HG03432 (cell line): ENCODE results near the gene TMPRSS15.
"Not testable (repeated sequence)": the region's sequence is repeated elsewhere in the genome, so short reads cannot be mapped to it uniquely, and the experiment has no call there.

Experiments
- ATAC-seq: cut with Tn5 transposase; IDR thresholded peaks from one replicate; pipeline ENCODE4 v1.9.1; 2021; ENCODE audit warnings: mild to moderate bottlenecking, moderate library complexity; ENCODE audit not compliant: unreplicated experiment

Gene TMPRSS15

DNA sequence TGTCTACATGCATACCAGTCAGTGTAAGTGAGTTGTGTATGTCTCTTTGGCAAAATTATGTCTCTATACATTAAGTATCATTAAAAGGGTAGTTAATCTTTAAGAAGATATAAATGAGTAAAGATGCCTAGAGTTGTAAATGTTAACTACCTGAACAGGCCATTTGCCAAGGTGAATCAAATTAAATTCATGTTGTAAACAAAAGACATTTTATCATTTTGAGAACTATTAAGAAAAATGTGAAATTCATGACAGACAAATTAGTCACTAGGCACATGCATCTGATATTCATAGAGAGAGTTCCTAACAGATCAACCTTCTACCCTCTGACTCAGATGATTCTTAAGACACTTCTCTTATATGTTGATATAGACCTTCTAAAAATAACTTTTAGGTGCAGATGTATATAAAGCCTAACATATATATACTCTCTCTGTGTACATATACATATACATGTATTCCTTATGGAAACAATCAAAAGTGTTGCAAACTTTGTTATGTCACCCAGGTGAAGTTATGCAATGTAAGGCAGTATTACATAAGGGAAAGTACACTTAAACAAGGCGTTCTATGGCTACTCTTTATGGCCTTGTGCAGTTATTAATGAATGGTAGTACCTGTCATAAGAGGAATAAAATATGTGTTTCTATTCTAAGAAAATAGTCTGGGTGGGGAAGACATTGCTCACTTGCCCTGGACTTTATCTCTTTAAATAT lies at the start of gene TMPRSS15:
TSS of gene TMPRSS15 (minus strand) at position 51 of the 716 bp plus-strand sequence. CDS start 163 bp downstream, outside the sequence.
- ATAC-seq, result no peak

DNA sequence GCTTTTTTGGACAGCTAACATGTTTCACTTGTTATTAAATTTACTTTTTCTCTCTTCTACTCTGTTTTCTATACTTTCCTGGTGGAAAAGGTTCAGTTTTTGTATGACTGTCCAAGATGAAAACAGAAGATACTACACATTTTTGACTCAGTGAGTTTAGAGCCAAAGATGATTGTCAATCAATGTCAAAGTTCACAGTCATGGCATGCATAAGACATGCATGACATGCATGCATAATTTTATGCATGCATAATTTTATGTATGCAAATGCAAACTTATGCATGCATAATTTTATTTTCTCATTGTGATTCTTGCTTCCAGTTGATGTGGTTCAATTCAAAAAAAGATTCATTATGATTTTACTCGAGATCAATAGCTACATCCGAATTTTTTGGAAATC lies 48.1 kb upstream of the TMPRSS15 start:
- ATAC-seq, result no peak

DNA sequence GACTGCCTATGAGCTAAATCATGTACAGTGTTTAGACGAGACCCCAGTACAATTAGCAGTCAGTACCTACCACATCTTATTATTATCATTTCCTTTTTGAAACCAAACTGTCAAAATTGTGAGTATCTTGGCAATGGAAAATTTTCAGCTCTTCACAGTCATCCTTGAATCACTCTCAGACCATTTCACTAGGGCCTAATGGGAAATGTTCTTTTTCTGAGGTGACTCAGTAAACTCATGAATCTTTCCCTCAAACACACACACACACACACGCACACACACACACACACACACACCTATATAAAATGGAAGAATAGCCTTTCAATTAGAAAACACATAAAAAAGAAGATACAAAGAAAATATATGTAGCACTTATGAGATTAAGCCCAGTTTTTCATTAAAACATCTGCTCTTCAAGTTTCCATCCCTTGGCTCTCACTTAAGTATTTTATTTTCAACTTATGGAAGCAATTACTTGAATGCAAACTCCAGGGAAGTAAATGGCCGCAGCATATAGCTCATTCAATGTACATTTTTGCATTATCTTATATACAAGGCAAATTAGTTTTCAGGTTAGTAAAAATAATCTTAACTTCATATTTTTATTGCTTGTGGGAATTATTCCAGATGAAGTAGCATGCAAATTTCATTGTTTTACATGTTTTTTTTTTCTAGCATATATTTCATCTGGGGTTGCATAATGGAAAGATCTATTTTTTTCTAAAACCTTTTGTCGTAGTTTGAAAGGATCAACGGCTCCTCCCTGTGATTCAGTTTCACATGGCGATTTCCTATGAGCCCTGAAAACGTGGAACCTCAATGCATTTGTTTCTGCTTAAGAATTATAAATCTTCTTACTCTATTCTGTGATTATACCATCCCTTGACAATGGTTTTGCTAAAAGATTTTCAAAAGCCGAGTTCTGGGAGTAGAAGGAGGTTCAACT lies 46.3 kb upstream of the TMPRSS15 start:
- ATAC-seq, result no peak

DNA sequence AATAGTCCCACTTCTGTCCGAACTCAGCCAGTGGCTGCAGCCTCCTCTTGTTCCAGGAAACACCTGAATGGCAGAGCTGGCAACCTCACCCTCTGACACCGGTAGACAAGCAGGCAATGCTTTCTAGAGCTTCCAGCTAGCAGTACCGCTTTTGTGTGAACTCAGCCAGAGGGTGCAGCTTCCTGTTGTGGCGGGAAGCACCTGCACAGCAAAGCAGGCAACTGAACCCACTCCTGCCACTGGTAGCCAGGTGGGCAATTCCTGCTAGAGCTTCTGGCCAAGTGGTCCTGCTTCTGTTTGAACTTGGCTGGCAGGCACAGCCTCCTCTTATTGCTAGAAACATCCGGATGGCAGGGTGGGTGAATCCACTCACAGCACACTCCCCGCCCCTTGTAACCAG lies 40.1 kb upstream of the TMPRSS15 start:
- ATAC-seq, result no peak

DNA sequence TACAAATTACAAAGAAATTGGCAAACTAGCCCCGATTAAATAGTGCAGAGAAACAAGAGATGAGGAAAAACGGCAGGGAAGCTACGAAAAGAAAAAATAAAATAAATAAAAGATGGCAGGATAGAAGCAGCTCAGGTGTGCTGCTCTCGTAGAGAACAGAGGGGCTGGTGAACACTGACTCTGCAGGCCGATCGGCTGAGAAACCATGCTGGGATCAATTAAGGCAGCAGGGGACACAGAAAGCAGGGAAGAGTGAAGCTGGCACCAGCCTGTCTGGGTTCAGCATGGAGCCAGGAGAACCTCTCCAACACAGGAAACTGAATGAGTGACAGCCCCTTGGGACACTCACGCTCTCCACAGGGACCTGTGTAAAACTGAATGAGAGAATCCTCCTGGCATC lies 39.5 kb upstream of the TMPRSS15 start:
- no peak for ATAC-seq

DNA sequence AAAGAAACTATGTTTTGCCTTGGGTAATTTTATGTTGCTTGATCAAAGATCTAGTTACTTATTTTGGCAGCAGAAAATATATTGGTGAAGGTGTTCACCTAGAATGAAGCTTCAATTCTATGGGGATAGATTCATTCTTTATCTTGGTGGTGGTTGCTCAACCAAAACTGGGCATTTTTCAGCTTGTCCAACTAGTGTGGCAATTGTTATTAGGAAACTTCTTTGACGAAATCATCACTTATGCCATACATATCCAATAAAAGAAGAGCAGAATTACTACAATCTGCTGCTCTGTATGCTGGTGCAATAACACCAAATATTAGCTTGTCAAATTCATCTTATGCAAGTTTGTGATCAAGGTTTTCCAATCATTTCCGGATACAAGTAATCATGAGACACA lies 26.8 kb upstream of the TMPRSS15 start:
- ATAC-seq, result no peak

DNA sequence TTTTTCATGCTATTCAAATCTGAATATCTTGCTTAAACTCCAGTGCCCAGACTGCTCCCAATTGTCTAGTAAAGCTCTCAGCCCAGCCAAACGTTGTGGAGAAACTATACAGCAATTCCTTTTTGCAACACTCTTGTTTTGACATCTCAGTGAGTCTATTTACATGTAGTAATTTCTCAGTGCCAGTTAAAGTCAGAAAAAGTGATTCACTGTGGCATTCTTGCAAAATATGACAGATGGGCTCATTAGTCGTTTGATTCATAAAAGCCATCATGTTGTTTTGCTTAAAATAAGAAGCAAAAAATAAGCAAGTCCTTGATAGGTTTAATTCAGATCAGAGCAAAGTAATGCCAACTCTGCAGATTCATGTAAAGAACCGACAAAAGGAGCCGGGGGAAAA lies 20.7 kb upstream of the TMPRSS15 start:
- no peak for ATAC-seq

DNA sequence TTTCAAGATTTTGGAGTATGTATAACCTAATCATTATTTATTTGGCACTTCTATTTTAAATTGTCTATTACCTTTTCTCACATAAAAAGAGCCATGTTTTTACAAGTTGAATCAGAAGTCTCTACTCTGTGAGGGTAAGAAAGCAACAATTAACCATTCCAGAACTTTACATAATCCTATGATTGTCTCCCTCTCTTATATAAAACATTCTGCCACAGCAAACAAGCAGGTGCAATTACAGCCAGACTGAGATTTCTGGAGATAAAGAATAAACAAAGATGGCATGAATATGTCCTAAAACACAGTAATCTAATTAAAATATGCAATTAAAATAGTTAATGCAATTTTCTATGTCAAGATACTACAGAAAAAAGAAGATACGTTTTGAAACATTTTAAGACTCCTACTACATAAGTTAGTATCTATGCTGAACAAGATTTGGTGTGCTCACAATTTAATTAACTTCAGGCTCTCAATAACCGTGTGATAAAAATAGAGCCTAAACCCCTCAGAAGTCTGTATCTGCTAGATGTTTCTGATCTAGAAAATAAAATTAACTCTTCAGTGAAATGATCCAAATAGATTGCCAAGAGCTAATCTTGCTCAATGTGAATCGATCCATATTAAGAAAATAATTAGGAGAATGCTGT lies 13.7 kb upstream of the TMPRSS15 start:
- no peak for ATAC-seq

DNA sequence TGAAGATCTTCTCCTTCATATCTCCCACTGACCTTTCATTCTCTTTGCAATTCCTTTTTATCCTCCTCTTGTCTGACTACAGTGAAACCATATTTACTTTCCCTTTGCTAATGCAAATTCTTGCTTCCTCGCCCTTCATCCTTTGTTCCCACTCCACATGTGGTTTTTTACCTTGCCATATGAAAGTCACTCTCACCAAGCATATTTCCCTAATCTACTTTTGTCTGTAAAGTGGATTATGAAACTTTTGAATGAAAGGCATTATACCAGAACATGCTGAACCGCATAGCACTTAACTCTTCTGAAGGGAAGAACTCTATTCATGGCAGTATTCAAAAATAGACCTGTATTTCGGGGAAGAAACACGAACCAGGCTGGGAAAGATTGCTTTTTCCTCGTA lies 8.0 kb upstream of the TMPRSS15 start:
- ATAC-seq, result no peak

DNA sequence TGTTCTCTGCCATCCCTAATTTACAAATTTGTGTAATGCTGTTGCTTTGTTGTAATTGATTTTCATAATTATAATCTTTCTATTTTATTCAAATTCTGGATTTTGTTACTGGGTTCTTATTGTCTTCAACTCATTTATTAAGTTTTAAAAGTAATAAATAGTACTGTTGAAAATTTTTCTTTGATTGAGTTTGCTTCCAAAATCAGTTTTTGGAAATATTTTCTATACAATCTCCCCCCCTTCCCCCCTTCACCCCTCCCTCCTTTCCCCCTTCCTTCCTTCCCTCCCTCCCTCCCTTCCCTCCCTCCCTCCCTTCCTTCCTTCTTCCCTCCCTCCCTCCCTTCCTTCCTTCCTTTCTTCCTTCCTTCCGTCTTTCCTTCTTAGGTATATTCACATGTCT lies 6.0 kb upstream of the TMPRSS15 start:
- no peak for ATAC-seq

DNA sequence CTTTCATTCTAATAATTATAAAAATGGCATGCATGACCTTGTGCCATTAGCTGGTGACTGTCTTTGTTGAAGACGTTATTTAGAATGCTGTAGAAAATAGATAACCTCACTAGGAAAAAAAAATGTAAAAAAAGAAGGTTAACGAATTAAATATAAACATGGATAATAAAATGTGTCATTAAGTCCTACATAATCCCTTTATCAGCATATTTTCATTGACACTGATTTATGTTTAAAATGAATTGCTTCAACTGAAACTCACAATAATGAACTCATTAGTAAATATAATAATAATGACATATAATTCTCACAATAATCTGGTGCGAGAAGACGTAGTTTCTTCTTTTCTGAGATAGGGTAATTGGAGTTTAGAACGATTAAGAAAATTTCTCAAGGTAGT lies 4.7 kb downstream of the TMPRSS15 start:
- ATAC-seq, result no peak

DNA sequence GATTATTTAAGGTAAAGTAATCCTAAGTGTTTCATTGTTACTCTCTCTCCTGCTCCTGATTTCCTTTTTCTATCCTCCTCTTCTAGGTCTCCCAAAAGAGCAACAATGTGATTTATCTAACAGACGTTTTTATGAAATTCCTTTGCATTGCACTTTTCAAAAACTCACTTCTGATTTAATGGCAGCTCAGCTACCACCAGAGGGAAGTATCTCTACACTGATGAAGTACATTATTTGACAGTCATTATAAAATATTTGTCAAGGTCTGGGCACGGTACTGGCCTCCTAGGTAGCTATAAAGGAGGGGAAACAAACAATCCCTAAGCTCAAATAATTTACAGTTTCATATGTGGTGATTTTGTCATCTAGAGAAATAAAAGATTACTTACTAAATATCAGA lies 15.6 kb downstream of the TMPRSS15 start:
- ATAC-seq, result no peak

DNA sequence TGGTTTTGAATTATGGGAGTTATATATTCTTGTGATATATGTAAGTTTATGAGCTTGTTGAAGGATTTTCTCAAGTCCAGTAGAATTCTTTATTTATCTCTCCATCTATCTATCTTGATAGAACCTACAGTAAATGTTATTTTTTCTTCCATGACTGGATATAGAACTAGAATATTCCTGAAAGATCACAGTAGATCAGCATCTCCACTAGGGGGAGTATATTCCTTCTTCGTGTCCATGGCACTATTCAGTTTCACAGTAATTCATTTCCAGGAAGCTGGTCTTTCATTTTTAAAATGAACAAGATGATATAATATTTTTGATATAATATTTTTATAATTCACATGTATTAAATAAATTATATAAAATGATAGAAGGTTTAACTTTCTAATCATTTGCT lies 18.8 kb downstream of the TMPRSS15 start:
- ATAC-seq, result no peak

DNA sequence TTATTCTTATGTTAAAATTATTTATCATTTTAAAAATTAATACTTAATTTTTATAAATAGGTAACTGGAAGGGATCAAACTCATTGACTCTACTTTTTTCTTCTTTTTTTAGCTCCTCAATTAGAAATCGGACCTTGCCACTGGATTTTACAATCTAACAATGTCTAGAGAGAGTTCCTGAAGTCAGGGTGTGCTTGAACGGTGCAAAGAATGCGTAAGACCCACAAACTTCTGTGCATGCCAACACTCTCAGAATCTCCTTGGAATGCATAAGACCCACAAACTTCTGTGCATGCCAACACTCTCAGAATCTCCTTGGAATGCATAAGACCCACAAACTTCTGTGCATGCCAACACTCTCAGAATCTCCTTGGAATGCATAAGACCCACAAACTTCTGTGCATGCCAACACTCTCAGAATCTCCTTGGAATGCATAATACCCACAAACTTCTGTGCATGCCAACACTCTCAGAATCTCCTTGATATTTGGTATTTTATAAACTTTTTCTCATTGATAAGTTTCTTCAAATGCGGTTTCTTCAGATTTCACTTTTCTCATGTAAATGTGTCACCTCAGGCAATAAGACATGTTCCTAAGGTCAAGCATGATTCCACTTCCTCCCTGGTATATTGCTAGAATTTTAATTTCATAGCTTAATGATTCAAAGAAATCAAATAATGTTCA lies 20.5 kb downstream of the TMPRSS15 start:
- not testable (repeated sequence) for ATAC-seq

DNA sequence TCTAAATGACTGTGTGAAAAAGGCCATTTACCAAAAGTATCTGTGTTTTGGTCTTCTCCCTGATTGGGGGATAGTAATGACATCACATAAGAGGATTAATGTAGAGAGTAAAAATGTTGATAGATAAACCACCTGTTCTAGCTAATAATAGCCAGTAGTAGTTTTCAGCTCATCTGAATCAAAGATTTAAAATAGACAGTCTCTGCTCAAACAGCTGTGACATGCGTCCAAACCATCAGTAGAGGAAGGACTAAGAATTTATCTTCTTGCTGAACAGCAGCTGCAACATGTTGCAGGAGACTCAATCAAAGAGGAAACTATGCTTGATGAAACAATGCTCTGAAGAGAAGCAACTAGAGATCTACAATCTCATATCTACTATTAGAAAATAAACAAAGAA lies 21.4 kb downstream of the TMPRSS15 start:
- no peak for ATAC-seq

DNA sequence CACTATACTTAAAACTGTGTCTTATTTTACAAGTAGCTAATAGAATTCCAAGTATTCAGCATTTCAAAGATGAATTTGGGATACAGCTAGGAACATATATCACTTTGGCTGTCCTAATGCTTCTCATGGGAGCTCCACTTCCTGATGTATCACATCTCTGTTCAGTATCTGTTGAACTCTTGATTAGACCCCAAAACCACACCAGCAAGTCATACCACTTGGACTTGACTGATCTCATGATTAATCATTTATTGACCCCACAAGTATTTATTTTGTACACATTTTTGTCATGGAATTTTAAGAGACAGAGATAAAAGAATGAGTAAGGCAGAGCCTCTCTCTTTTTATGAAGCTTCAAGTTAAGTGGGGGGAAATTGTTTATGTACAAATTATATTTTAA lies 30.0 kb downstream of the TMPRSS15 start:
- no peak for ATAC-seq

DNA sequence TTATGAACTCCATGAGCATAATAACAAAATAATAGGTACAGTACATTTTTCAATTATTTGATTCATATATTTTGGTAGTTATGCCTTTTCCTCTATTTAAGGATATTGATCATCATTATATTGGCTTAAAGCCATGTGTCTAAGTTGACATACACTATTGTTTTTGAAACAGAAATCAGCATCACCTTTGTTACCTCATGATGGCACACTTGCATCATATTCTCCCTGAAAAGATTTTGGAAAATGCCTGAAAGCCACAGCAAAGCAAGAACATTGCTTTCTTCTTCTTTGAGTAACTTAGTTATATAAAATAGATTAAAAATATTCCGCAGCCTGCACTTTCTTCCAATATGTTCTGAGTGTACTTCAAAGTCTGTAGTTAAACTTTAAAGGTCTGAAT lies 33.3 kb downstream of the TMPRSS15 start:
- no peak for ATAC-seq

DNA sequence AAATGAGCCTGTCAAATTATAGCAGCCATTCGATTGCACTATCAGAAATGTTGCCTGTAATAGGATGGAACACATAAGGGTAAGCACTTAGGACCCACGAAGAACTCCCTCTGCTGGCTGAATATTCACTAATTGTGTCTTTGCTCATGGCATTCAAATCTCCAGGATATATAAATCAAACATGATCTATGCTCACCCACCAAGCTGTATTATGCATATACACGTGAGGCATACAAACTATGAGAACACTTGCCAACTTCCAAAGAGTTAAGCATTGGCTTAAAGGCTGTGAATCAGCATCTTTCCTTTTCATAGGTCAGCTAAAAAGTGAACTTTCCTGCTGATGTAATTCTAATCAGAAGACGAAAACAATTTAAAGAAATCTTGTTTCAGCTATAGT lies 34.5 kb downstream of the TMPRSS15 start:
- ATAC-seq, result peak; percentile 53

DNA sequence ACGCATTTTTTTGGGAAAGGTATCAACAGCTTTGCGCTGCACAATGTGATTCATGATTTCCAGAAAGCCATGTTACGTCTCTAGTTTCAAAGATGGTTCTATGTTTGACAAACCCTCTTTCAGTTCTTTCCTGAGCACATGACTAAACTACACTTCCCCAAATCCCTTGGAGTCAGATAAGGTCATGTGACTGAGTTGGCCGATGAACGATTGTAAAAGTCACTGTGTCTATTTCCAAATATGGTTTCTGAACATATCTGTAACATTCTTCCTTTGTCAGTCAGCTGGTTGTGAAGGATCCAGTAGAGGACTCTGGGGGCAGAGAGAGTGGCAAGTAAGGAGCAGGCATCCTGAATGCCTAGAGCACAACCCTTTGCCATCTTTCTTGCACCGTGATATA lies 35.4 kb downstream of the TMPRSS15 start:
- no peak for ATAC-seq

DNA sequence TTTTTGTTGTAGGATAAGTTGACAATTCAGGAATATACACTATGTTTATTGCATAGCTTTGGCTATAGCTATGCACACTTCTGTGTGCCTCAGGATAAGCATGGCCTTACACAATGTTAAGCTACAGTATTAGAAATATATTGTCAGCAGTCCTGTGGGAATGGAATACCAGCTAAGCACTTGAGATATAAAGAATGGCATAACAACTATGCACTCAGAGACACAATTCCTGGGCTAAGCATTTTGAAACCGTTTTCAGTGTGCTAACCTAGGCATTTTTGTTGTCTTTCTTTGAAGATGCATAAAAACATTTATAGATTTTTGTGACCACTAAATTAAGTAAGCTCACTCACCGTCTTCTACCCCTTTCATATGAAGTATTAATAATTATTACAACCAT lies 46.8 kb downstream of the TMPRSS15 start:
- ATAC-seq, result no peak

DNA sequence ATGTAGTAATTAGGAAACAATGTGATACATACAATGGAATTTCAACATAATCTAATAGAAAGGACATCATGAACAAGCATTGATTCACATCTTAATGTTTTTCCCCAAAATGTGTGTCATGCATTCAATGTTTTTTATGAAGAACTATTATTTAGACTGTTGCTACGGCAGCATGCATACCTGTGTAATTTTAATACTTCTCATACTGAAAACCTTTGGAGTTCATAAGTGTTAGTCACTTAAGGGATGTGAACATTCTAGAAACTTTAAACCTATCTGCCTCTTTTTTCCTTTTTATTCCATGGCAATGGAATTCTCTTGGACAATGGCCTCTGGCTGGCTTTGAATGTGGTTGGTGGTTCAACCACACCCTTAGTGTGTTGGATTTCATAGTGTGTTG lies 48.6 kb downstream of the TMPRSS15 start:
- no peak for ATAC-seq
